ENCODE measurements around the gene STX4. TPM values are rescaled to one million over a fixed set of nuclear protein-coding genes. Genes with fewer than 3 reads are reported as not detected.
A peak's percentile ranks its signal among the peaks of the same experiment; 100 is the strongest.

The STX4 gene
- total and polyA plus RNA-seq, 11 donors, result 19.5 to 73.8 (median 44.6) TPM

DNA sequence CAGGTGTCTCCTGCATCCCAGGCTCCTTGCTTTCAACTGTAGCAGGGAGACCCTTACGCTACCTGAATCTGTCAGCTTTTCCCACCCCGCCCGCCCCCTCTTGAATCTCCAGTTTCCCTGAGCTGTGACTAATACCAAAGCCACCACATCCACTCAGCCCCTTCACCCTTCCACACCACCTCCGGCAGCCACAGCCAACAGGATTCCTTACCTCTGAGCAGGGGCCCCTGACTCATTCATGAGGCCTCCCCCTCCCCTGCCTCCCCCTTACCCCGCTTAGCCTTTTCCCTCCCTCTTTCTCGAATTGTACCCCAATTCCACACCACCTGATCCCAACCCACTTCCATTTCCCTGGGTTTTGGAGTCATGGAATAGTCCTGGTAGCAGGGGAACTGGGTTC, 25.2 kb upstream of the STX4 start:
- peaks cover 17 to 56% (median 44%) of the 10 kb centered on the region in 9 donors for H3K27me3 ChIP-seq
- DNase-seq (no peak), ATAC-seq (no peak)
- no peaks in the 10 kb centered on the region for H3K9me3 ChIP-seq
- no peak overlapping the region for H3K4me3 ChIP-seq
- TF ChIP-seq CTCF (IDR thresholded peaks at IDR 0.05) (no peak), POLR2A (IDR thresholded peaks at IDR 0.05) (no peak)
- peaks cover 0 to 5% (median 0%) of the 10 kb centered on the region in 12 donors for H3K4me1 ChIP-seq
- no peaks in the 10 kb centered on the region for H3K36me3 ChIP-seq
- no peak overlapping the region for H3K27ac ChIP-seq
- 66 to 73% (median 71%) methylated on average over 6 of the region's 6 CpGs for WGBS, 4 donors
- intact Hi-C loops (cut with DNase I), result no loop called here

GRCh38 chr16:31008551-31008950, 24.8 kb upstream of the STX4 start:
- DNase-seq, result no peak
- no peaks in the 10 kb centered on the region for H3K9me3 ChIP-seq
- no peak for ATAC-seq
- intact Hi-C loops (cut with DNase I), result no loop called here
- 80 to 89% (median 83%) methylated on average over 5 of the region's 5 CpGs for WGBS, 4 donors
- H3K27ac ChIP-seq, result no peak overlapping the region
- no peaks in the 10 kb centered on the region for H3K36me3 ChIP-seq
- H3K4me1 ChIP-seq, result peaks cover 0 to 5% (median 0%) of the 10 kb centered on the region in 12 donors
- TF ChIP-seq CTCF (IDR thresholded peaks at IDR 0.05), result no peak
- no peak for TF ChIP-seq POLR2A (IDR thresholded peaks at IDR 0.05)
- peaks cover 17 to 56% (median 44%) of the 10 kb centered on the region in 9 donors for H3K27me3 ChIP-seq
- H3K4me3 ChIP-seq, result no peak overlapping the region

DNA sequence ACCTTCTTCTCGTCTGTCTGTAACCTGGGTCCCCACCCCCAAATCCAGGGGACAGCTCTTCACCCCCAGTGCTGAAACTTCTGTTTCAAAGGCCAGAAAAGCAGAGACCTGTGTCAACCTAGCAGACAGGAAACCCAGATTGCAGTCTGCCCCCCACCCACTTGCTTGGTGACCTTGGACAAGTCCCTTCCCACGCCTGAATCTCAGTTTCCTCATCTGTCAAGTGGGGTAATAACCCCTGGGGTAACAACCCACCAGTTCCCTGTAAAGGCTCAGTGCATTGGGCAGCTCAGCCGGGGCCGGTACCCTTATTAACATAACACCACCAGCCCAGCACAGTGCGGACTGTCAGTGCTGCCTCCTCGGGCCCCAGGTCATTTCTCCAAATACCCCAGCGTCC, 24.2 kb upstream of the STX4 start:
- TF ChIP-seq POLR2A (IDR thresholded peaks at IDR 0.05), result no peak
- ATAC-seq, result no peak
- intact Hi-C loops (cut with DNase I), result no loop called here
- DNase-seq, result no peak
- 76 to 84% (median 80%) methylated on average over 7 of the region's 7 CpGs for WGBS, 4 donors
- Histone ChIP-seq H3K27me3 (peaks cover 17 to 56% (median 44%) of the 10 kb centered on the region in 9 donors), H3K36me3 (no peaks in the 10 kb centered on the region), H3K4me3 (no peak overlapping the region), H3K27ac (no peak overlapping the region), H3K9me3 (no peaks in the 10 kb centered on the region), H3K4me1 (peaks cover 0 to 5% (median 0%) of the 10 kb centered on the region in 12 donors)

DNA sequence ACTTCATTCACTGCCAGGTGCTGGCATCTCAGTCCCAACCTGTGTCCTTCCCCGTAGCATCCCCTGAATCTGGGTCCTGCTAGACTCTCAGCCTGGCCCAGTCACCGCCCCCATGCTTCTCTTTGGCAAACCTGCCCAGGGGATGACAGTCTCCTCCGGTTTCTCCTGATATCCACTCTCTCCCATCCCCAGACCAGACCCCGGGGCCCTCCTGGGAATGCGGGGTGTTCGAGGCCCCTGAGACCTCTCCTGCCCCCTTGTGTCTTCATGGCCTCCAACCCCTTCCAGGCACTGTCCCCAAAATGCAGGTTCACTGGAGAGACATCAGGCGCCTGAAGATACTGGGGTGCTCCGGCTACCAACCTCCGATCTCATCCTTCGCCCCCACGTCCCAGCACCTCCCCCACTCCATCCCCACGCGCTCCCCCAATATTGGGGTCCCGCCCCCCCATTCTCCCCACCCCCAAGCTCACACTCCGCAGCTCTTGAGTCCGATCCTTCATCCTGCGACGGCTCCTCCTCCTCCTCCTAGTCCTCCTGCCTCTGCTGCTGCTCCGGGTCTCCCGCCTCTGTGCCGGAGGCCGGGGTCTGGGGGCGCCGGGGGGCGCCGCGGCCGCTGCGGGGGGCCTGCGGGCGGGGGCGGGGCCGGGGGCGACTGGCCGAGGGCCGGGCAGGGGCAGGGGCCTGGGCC, 23.3 kb upstream of the STX4 start:
- no peak overlapping the region for H3K27ac ChIP-seq
- intact Hi-C loops (cut with DNase I), result no loop called here
- H3K4me3 ChIP-seq, result no peak overlapping the region
- no peaks in the 10 kb centered on the region for H3K9me3 ChIP-seq
- H3K36me3 ChIP-seq, result no peaks in the 10 kb centered on the region
- TF ChIP-seq CTCF (IDR thresholded peaks at IDR 0.05) (no peak), POLR2A (IDR thresholded peaks at IDR 0.05) (no peak)
- peaks cover 0 to 5% (median 0%) of the 10 kb centered on the region in 12 donors for H3K4me1 ChIP-seq
- ATAC-seq, result no peak
- WGBS, 4 donors, result 12 to 26% (median 15%) methylated on average over 18 to 36 of the region's 36 CpGs
- peak in 1 of 5 donors; percentile 14 for DNase-seq
- H3K27me3 ChIP-seq, result peaks cover 17 to 56% (median 44%) of the 10 kb centered on the region in 9 donors
